ENCODE data around the gene GRXCR1.

GRXCR1 gene

DNA sequence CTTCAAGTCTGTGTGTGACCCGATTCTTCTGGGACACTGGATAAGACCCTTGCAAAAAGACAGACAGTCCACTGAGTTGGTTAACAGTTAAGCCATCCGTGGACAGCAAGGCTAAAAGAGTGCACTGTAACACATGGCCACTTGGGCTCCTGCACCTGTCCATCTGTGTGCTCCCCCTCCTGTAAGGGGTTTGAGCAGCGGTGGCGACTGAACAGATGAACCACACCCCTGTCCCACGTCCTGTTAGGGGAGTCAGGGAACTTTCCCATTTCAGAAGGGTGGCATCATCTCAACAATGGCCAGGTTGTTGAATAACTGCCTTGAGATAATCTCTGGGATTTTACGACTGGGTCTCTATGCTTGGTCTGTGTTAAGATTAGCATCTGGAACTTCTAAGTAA is 178.6 kb downstream of the GRXCR1 start (continued):
- TF ChIP-seq, protein P1, sequence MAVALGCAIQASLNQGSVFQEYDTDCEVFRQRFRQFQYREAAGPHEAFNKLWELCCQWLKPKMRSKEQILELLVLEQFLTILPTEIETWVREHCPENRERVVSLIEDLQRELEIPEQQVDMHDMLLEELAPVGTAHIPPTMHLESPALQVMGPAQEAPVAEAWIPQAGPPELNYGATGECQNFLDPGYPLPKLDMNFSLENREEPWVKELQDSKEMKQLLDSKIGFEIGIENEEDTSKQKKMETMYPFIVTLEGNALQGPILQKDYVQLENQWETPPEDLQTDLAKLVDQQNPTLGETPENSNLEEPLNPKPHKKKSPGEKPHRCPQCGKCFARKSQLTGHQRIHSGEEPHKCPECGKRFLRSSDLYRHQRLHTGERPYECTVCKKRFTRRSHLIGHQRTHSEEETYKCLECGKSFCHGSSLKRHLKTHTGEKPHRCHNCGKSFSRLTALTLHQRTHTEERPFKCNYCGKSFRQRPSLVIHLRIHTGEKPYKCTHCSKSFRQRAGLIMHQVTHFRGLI (tag by site-specific recombination; IDR thresholded peaks at IDR 0.05): no peak
- TF ChIP-seq, protein P2, sequence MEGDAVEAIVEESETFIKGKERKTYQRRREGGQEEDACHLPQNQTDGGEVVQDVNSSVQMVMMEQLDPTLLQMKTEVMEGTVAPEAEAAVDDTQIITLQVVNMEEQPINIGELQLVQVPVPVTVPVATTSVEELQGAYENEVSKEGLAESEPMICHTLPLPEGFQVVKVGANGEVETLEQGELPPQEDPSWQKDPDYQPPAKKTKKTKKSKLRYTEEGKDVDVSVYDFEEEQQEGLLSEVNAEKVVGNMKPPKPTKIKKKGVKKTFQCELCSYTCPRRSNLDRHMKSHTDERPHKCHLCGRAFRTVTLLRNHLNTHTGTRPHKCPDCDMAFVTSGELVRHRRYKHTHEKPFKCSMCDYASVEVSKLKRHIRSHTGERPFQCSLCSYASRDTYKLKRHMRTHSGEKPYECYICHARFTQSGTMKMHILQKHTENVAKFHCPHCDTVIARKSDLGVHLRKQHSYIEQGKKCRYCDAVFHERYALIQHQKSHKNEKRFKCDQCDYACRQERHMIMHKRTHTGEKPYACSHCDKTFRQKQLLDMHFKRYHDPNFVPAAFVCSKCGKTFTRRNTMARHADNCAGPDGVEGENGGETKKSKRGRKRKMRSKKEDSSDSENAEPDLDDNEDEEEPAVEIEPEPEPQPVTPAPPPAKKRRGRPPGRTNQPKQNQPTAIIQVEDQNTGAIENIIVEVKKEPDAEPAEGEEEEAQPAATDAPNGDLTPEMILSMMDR (tag by site-specific recombination; IDR thresholded peaks at IDR 0.05): no peak
- TF ChIP-seq ZNF175 (tag by site-specific recombination; IDR thresholded peaks at IDR 0.05): no peak
- TF ChIP-seq, protein P3, sequence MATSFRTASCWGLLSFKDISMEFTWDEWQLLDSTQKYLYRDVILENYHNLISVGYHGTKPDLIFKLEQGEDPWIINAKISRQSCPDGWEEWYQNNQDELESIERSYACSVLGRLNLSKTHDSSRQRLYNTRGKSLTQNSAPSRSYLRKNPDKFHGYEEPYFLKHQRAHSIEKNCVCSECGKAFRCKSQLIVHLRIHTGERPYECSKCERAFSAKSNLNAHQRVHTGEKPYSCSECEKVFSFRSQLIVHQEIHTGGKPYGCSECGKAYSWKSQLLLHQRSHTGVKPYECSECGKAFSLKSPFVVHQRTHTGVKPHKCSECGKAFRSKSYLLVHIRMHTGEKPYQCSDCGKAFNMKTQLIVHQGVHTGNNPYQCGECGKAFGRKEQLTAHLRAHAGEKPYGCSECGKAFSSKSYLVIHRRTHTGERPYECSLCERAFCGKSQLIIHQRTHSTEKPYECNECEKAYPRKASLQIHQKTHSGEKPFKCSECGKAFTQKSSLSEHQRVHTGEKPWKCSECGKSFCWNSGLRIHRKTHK (tag by site-specific recombination; IDR thresholded peaks at IDR 0.05): no peak
- TF ChIP-seq TRIM28 (IDR thresholded peaks at IDR 0.05; ENCODE audit: borderline replicate concordance, low read length): no peak
- TF ChIP-seq ZNF248 (tag by site-specific recombination; IDR thresholded peaks at IDR 0.05): no peak
- TF ChIP-seq, protein P4, sequence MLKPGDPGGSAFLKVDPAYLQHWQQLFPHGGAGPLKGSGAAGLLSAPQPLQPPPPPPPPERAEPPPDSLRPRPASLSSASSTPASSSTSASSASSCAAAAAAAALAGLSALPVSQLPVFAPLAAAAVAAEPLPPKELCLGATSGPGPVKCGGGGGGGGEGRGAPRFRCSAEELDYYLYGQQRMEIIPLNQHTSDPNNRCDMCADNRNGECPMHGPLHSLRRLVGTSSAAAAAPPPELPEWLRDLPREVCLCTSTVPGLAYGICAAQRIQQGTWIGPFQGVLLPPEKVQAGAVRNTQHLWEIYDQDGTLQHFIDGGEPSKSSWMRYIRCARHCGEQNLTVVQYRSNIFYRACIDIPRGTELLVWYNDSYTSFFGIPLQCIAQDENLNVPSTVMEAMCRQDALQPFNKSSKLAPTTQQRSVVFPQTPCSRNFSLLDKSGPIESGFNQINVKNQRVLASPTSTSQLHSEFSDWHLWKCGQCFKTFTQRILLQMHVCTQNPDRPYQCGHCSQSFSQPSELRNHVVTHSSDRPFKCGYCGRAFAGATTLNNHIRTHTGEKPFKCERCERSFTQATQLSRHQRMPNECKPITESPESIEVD (tag by site-specific recombination; IDR thresholded peaks at IDR 0.05): no peak
- no peak for TF ChIP-seq ZNF239 (tag by site-specific recombination; IDR thresholded peaks at IDR 0.05)

Data from HEK293 (cell line).